ENCODE data around the gene LYRM1. TPM values are rescaled to one million over a fixed set of nuclear protein-coding genes. Genes with fewer than 3 reads are reported as not detected.
"Not testable (repeated sequence)": the region's sequence is repeated elsewhere in the genome, so short reads cannot be mapped to it uniquely, and the experiment has no call there.

The LYRM1 gene
- total RNA-seq, 2 donors from 2014 or later = 26.1 to 64.5 TPM

DNA sequence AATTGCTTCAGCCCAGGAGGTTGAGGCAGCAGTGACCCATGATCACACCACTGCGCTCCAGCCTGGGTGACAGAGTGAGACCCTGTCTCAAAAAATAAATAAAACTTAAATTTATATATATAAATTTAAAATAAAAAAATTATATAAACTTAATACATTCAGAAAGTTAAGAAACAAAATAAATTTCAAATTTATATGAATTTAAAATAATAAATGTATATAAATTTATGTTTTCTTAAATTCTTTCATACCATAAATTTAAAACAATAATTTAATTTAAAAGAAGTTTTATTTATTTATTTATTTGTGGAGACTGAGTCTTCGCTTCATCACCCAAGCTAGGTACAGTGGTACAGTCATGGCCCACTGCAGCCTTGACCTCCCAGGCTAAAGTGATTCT is 20.2 kb downstream of the LYRM1 start:
- H3K27me3 ChIP-seq (replicated peaks; ENCODE audit: insufficient read depth) = no peaks in the 10 kb centered on the region
- no peak overlapping the region for H3K4me3 ChIP-seq
- H3K27ac ChIP-seq = no peak overlapping the region
- 99% methylated on average over 2 of the region's 2 CpGs for WGBS
- H3K4me1 ChIP-seq (replicated peaks) = no peaks in the 10 kb centered on the region
- no peaks in the 10 kb centered on the region for H3K36me3 ChIP-seq
- no peak for TF ChIP-seq POLR2AphosphoS5 (IDR thresholded peaks at IDR 0.05)
- no peak for TF ChIP-seq POLR2A (IDR thresholded peaks at IDR 0.05)
- TF ChIP-seq, protein P1, sequence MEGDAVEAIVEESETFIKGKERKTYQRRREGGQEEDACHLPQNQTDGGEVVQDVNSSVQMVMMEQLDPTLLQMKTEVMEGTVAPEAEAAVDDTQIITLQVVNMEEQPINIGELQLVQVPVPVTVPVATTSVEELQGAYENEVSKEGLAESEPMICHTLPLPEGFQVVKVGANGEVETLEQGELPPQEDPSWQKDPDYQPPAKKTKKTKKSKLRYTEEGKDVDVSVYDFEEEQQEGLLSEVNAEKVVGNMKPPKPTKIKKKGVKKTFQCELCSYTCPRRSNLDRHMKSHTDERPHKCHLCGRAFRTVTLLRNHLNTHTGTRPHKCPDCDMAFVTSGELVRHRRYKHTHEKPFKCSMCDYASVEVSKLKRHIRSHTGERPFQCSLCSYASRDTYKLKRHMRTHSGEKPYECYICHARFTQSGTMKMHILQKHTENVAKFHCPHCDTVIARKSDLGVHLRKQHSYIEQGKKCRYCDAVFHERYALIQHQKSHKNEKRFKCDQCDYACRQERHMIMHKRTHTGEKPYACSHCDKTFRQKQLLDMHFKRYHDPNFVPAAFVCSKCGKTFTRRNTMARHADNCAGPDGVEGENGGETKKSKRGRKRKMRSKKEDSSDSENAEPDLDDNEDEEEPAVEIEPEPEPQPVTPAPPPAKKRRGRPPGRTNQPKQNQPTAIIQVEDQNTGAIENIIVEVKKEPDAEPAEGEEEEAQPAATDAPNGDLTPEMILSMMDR (IDR thresholded peaks at IDR 0.05) = no peak
- no peaks in the 10 kb centered on the region for H3K9me3 ChIP-seq
- DNase-seq (ENCODE audit: low spot score) = no peak
- intact Hi-C loops (cut with DNase I) = no loop called here

DNA sequence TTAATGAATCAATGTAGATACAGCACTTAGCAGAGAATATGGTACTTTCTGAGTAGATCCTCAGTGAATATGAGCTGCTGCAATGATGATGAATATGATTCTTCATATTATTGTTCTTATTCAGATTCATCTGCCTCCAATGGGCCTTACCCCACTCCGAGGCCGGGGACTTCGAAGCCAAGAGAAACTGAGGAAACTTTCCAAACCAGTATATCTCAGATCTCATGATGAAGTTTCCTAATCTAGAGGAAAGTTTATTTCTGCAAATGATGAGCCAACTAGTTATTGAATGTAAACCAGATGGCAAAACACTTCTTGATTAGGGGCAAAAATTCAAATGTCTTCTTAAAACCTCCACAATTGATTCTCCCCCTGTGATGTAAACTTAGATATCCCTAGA is 23.3 kb downstream of the LYRM1 start:
- 95% methylated on average over 3 of the region's 3 CpGs for WGBS
- DNase-seq (ENCODE audit: low spot score) = no peak

GRCh38 chr16:20925751-20926150 is 25.2 kb downstream of the LYRM1 start:
- no peak for DNase-seq (ENCODE audit: low spot score)
- Histone ChIP-seq H3K27ac (no peak overlapping the region), H3K4me3 (no peak overlapping the region), H3K27me3 (replicated peaks; ENCODE audit: insufficient read depth) (no peaks in the 10 kb centered on the region), H3K36me3 (no peaks in the 10 kb centered on the region), H3K4me1 (replicated peaks) (no peaks in the 10 kb centered on the region), H3K9me3 (no peaks in the 10 kb centered on the region)
- 95% methylated on average over 1 of the region's 1 CpG for WGBS
- no peak for TF ChIP-seq POLR2AphosphoS5 (IDR thresholded peaks at IDR 0.05)
- TF ChIP-seq, protein P1 (IDR thresholded peaks at IDR 0.05) = no peak
- no peak for TF ChIP-seq POLR2A (IDR thresholded peaks at IDR 0.05)
- intact Hi-C loops (cut with DNase I) = no loop called here

More for the DNA sequence above, 23.3 kb downstream of the LYRM1 start:
- H3K9me3 ChIP-seq = no peaks in the 10 kb centered on the region
- H3K4me3 ChIP-seq = no peak overlapping the region
- intact Hi-C loops (cut with DNase I) = no loop called here
- H3K4me1 ChIP-seq (replicated peaks) = no peaks in the 10 kb centered on the region
- no peak for TF ChIP-seq POLR2A (IDR thresholded peaks at IDR 0.05)
- TF ChIP-seq, protein P1 (IDR thresholded peaks at IDR 0.05) = no peak
- TF ChIP-seq POLR2AphosphoS5 (IDR thresholded peaks at IDR 0.05) = no peak
- H3K36me3 ChIP-seq = no peaks in the 10 kb centered on the region
- no peaks in the 10 kb centered on the region for H3K27me3 ChIP-seq (replicated peaks; ENCODE audit: insufficient read depth)
- no peak overlapping the region for H3K27ac ChIP-seq

DNA sequence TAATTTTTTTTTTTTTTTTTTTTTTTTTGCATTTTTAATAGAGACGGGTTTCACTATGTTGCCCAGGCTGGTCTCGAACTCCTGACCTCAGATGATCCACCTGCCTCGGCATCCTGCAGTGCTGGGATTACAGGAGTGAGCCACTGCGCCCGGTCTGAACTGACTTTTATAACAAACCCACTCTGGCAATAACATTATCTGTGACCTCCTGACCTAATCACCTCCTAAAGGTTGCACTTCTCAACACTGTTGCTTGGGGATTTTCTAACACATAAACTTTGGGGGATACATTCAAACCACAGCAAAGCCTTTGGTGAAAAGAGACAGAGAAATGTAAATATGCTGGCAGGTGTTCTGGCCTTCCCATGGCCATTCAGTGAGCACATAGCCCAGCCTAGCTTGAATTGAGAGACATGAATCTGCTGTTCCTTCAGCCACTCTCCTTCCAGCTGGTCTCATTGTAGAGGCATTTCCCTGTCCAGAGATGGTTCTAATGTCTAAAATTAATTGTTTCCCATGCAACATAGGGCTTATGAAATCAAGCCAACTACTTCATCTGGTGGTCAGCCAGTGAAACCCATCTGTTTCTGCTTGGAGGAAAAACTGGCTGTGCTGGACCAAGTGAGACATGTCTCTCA is 28.3 kb downstream of the LYRM1 start:
- intact Hi-C loops (cut with DNase I) = no loop called here
- H3K27me3 ChIP-seq (replicated peaks; ENCODE audit: insufficient read depth) = no peaks in the 10 kb centered on the region
- TF ChIP-seq POLR2AphosphoS5 (IDR thresholded peaks at IDR 0.05) = no peak
- TF ChIP-seq, protein P1 (IDR thresholded peaks at IDR 0.05) = no peak
- TF ChIP-seq POLR2A (IDR thresholded peaks at IDR 0.05) = no peak
- H3K27ac ChIP-seq = no peak overlapping the region
- H3K36me3 ChIP-seq = no peaks in the 10 kb centered on the region
- DNase-seq (ENCODE audit: low spot score) = no peak
- no peaks in the 10 kb centered on the region for H3K9me3 ChIP-seq
- WGBS = 85% methylated on average over 5 of the region's 5 CpGs
- H3K4me1 ChIP-seq (replicated peaks) = no peaks in the 10 kb centered on the region
- no peak overlapping the region for H3K4me3 ChIP-seq

DNA sequence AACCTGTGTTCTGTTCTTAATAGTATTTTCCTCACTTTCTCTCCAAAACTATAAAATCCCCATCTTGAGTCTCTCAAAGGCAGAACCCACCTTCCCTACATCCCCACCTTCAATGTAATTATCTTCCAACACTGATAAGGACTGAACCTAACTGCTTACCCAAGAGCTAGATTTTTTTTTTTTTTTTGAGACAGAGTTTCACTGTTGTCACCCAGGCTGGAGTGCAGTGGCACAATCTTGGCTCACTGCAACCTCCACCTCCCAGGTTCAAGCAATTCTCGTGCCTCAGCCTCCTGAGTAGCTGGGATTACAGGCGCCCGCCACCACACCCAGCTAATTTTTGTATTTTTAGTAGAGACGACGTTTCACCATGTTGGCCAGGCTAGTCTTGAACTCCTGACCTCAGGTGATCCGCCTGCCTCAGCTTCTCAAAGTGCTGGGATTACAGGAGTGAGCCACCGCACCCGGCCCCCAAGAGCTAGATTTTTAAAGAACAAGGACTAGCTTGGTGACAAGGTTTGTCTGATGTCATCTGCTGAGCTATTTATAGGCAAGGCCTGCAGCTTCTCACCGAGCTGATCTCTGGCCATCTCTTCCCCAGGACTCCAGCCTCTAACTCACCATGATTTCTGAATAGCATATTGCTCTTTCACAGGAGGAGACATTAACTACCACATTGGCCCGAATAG is 29.2 kb downstream of the LYRM1 start:
- H3K36me3 ChIP-seq; H3K27ac ChIP-seq; H3K27me3 ChIP-seq (replicated peaks; ENCODE audit: insufficient read depth); H3K4me1 ChIP-seq (replicated peaks); H3K9me3 ChIP-seq; intact Hi-C loops (cut with DNase I); H3K4me3 ChIP-seq; DNase-seq (ENCODE audit: low spot score): not testable (repeated sequence)
- 79% methylated on average over 10 of the region's 10 CpGs for WGBS
